T-helper 1 cell (primary cell): ENCODE measurements around the gene SLC6A16.
"Not testable (repeated sequence)": the region's sequence is repeated elsewhere in the genome, so short reads cannot be mapped to it uniquely, and the experiment has no call there.

Experiments used
- DNase-seq, 5 donors: peaks; one replicate each; pipeline ENCODE4 v3.0.0-alpha.2; 2012 to 2020

Gene SLC6A16

GRCh38 chr19:49344505-49345423, 19.8 kb upstream of the SLC6A16 start:
- no peak for DNase-seq

- no peak for DNase-seq
Measured at GRCh38 chr19:49343123-49343522, 18.1 kb upstream of the SLC6A16 start.

GRCh38 chr19:49342291-49342721, 17.3 kb upstream of the SLC6A16 start:
- DNase-seq: no peak

- DNase-seq: no peak
Measured at GRCh38 chr19:49340865-49341718, 16.1 kb upstream of the SLC6A16 start.

- DNase-seq: no peak
Measured at GRCh38 chr19:49340069-49340864, 15.3 kb upstream of the SLC6A16 start.

GRCh38 chr19:49339301-49340068, 14.5 kb upstream of the SLC6A16 start:
- DNase-seq: no peak

- no peak for DNase-seq
Measured at GRCh38 chr19:49338691-49339300, 13.8 kb upstream of the SLC6A16 start.

GRCh38 chr19:49338023-49338677, 13.2 kb upstream of the SLC6A16 start:
- DNase-seq: no peak

- DNase-seq: no peak
Measured at GRCh38 chr19:49337267-49338022, 12.5 kb upstream of the SLC6A16 start.

- DNase-seq: no peak
Measured at GRCh38 chr19:49336482-49337266, 11.7 kb upstream of the SLC6A16 start.

GRCh38 chr19:49335784-49336481, 10.9 kb upstream of the SLC6A16 start:
- peak in 1 of 5 donors; percentile 58 for DNase-seq

GRCh38 chr19:49335071-49335783, 10.2 kb upstream of the SLC6A16 start, which contains the start of gene CD37:
CD37 (plus strand) TSS chr19:49335406; CDS start chr19:49335541, 135 bp downstream.
- peak in 3 of 5 donors; percentile 37 to 64 (median 55) for DNase-seq

GRCh38 chr19:49333811-49334288, 8.9 kb upstream of the SLC6A16 start:
- peak; percentile 48 to 75 (median 63) for DNase-seq

GRCh38 chr19:49333418-49333805, 8.4 kb upstream of the SLC6A16 start:
- DNase-seq: no peak

GRCh38 chr19:49332691-49333417, 7.9 kb upstream of the SLC6A16 start:
- DNase-seq: not testable (repeated sequence)

GRCh38 chr19:49331616-49332055, 6.6 kb upstream of the SLC6A16 start:
- peak in 4 of 5 donors; percentile 43 to 78 (median 50) for DNase-seq

GRCh38 chr19:49331187-49331586, 6.2 kb upstream of the SLC6A16 start:
- DNase-seq: not testable (repeated sequence)
